HTERT RPE-1 (cell line): Measurements from ENCODE around the gene TRIM24.
"Not testable (repeated sequence)": the region's sequence is repeated elsewhere in the genome, so short reads cannot be mapped to it uniquely, and the experiment has no call there.

Experiments
- in situ Hi-C: fragments of 300-500 bp; cut with MboI; formaldehyde crosslinking; loops from 4 replicates; pipeline ENCODE4 v1.14.3; 2020; ENCODE audit warnings: low sequenced_read_pairs

The TRIM24 gene

GRCh38 chr7:138491612-138492386 lies 31.7 kb downstream of the TRIM24 start:
- in situ Hi-C loops: no loop called here

- in situ Hi-C loops: no loop called here
Observed at GRCh38 chr7:138492423-138492822, 32.4 kb downstream of the TRIM24 start.

- in situ Hi-C loops: no loop called here
Observed at GRCh38 chr7:138493535-138493934, 33.5 kb downstream of the TRIM24 start.

- in situ Hi-C loops: no loop called here
Observed at GRCh38 chr7:138495485-138495884, 35.4 kb downstream of the TRIM24 start.

GRCh38 chr7:138499340-138499739 lies 39.3 kb downstream of the TRIM24 start:
- in situ Hi-C loops: no loop called here

- in situ Hi-C loops: not testable (repeated sequence)
Observed at GRCh38 chr7:138500303-138500702, 40.2 kb downstream of the TRIM24 start.

DNA sequence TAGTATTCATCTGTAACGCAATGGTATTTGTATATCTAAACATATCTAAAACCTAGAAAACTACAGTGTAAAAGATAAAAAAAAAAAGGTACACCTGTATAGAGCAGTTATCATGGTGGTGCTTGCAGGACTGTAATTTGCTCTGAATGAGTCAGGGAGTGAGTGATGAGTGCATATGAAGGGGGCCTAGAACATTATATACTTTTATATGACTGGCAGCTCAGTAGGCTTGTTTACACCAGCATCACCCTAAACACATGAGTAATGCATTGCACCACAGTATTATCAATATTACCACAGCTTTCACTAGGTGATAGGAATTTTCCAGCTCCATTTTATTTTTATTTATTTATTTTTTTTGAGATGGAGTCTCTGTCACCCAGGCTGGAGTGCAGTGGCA lies 40.8 kb downstream of the TRIM24 start:
- in situ Hi-C loops: no loop called here

GRCh38 chr7:138502023-138502767 lies 42.1 kb downstream of the TRIM24 start:
- in situ Hi-C loops: no loop called here

- in situ Hi-C loops: no loop called here
Observed at GRCh38 chr7:138505361-138505873, 45.4 kb downstream of the TRIM24 start.

DNA sequence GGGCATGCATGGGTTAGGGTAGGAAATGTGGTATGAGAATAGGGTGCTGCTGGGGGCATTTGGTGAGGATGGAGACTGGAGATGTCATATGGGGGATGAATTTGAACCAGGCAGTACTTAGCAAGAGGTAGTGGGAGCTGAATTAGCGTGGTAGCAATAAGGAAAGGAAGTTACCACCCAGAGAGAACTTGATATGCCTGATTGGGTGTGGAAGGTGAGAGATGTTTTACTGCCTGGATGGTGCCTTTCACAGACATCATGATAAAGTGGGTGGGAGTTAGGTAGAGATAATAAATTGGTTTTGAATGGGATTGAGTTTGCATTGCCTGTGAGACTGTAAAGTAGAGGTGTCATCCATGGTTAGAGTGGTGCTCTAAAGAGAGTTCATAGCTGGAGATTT lies 46.7 kb downstream of the TRIM24 start:
- in situ Hi-C loops: no loop called here

GRCh38 chr7:138510003-138510402 lies 49.9 kb downstream of the TRIM24 start:
- in situ Hi-C loops: no loop called here

DNA sequence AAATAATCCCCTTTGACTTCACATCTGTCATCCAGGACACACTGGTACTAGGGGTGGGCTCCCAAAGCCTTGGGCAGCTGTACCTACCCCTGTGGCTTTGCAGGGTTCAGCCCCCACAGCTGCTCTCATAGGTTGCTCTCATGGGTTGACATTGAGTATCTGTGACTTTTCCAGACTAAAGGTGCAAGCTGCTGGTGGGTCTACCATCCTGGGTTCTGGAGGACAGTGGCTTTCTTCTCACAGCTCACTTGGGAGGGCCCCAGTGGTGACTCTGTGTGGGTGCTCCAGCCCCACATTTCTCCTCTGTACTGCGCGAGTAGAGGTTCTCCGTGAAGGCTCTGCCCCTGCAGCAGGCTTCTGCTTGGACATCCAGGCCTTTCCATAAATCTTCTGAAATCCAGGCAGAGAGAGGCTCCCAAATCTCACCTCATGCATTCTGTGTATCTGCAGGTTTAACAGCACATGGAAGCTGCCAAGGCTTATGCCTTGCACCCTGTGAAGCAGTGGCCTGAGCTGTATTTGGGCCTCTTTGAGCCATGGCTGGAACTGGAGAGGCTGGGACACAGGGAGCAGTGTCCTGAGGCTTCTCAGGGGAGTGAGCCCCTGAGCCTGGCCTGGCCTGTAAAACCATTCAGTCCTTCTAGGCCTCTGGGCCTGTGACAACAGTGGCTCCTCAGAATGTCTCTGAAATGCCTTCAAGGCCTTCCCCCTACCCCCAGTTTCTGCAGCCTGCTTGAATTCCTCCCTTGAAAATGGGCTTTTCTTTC lies 52.2 kb downstream of the TRIM24 start:
- in situ Hi-C loops: no loop called here

DNA sequence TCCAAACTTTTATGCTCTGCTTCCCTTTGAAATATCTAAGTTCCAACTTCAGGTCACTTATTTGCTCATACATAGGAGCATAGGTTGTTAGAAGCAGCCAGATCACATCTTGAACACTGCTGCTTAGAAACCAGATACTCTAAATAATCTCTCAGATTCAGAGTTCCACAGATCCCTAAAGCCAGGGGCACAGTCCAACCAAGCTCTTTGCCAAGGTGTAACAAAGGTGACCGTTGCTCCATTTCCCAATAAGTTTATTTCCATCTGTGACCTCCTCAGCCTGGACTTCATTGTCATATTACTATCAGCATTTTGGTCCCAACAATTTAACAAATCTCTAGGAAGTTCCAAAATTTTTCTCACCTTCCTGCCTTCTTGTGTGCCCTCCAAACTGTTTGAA lies 52.8 kb downstream of the TRIM24 start:
- in situ Hi-C loops: no loop called here

- in situ Hi-C loops: no loop called here
Observed at GRCh38 chr7:138513344-138513871, 53.3 kb downstream of the TRIM24 start.

GRCh38 chr7:138514044-138514443 lies 54.0 kb downstream of the TRIM24 start:
- in situ Hi-C loops: no loop called here

- in situ Hi-C loops: no loop called here
Observed at GRCh38 chr7:138515001-138515528, 55.0 kb downstream of the TRIM24 start.

DNA sequence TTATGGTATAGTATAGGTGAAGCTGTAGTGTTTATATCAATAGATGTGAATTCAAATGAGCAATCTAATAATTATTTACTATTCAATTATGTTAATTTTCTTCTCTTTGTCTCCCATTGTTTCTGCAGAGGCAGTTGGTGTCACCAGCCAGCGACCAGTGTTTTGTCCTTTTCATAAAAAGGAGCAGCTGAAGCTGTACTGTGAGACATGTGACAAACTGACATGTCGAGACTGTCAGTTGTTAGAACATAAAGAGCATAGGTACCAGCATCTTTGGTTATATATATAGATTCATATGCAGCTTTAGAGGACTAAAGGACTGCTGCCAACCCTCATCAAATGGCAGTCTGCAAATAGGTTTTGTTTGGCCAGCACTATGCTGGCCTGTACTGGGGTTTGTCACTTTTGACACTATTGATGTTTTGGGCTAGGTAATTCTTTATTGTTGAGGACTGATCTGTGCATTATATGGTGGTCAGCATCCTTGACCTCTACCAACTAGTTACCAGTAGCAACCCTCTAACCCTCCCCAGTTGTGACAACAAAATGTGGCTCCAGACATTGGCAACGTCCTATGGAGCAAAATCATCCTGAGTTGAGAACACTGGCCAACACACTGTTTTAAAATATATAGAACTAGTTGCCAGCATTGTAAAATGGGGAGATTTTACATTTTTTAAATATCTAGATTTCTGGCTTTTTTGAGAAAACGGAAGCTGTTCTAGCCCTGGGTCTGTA lies 59.2 kb downstream of the TRIM24 start:
- in situ Hi-C loops: no loop called here

- in situ Hi-C loops: no loop called here
Observed at GRCh38 chr7:138520742-138521141, 60.7 kb downstream of the TRIM24 start.

DNA sequence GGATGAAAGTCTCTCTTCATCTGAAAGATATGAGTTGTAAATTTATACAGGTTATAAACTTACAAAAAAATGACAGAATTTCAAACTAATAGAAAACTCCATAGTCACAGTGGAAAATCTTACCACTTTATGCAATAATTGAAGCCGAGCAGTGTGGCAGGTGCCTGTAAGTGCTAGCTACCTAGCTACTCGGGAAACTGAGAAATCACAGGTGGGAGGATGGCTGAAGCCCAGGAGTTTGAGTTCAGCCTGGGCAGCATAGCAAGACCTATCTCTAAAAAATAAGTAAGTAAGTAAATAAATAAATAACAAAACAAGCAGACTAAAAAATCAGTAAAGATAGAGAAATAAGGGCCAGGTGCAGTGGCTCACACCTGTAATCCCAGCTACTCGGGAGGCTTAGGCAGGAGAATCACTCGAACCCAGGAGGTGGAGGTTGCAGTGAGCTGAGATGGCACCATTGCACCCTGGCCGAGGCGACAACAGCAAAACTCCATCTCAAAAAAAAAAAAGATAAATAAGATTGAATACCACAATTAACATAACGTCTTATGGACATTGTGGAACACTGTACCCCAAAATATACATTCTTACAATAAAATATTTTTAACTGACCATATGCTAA lies 61.9 kb downstream of the TRIM24 start:
- in situ Hi-C loops: no loop called here

- in situ Hi-C loops: no loop called here
Observed at GRCh38 chr7:138524259-138524658, 64.2 kb downstream of the TRIM24 start.
